Prostate gland (tissue), 2 donors: ENCODE data around the gene CD200. TPM values are rescaled to one million over a fixed set of nuclear protein-coding genes. Genes with fewer than 3 reads are reported as not detected.

Source experiments
- DNase-seq: peaks from one replicate; pipeline ENCODE4 v3.0.0-alpha.2; 2019; ENCODE audit warnings: low spot score
- H3K27ac ChIP-seq, 2 donors: fragments of 200-600 bp; sonication (generic); 2 replicates each; pipeline ENCODE4 v1.5.1; 2017 to 2019
- H3K27me3 ChIP-seq: fragments of 200-600 bp; sonication (generic); replicated peaks from 2 replicates; pipeline ENCODE4 v1.5.1; 2019; ENCODE audit not compliant: insufficient read depth
- H3K36me3 ChIP-seq, 2 donors: fragments of 200-600 bp; sonication (generic); 1 replicate in 1 of 2; 2 replicates in 1 of 2; pipeline versions ENCODE4 v1.5.1 to v1.8.1; 2017 to 2019
- H3K4me1 ChIP-seq: fragments of 200-600 bp; sonication (generic); replicated peaks from 2 replicates; pipeline ENCODE4 v1.5.1; 2019
- H3K4me3 ChIP-seq, 2 donors: fragments of 200-600 bp; sonication (generic); 2 replicates each; pipeline ENCODE4 v1.5.1; 2017 to 2019
- H3K9me3 ChIP-seq: fragments of 200-600 bp; sonication (generic); 2 replicates; pipeline ENCODE4 v1.5.1; 2017
- POLR2A ChIP-seq: fragments of 450-650 bp; IDR thresholded peaks from one replicate; pipeline ENCODE4 v1.6.1; 2016; ENCODE audit warnings: antibody characterized with exemption, mild to moderate bottlenecking
- POLR2AphosphoS5 ChIP-seq: sonication (generic); formaldehyde crosslinking; IDR thresholded peaks from one replicate; pipeline ENCODE4 v1.6.1; 2017; ENCODE audit warnings: antibody characterized with exemption
- WGBS: methylation state at CpG from one replicate; pipeline ENCODE4 v1.1.5; 2018; 5-methylcytosine and 5-hydroxymethylcytosine counted together
- intact Hi-C: fragments of 100-400 bp; cut with DNase I; formaldehyde crosslinking; loops from one replicate; pipeline ENCODE4 v1.14.2; 2022
- total RNA-seq, 2 donors: library from RNA; depleted of rRNA; stranded (reverse); fragments of >200 nt; gene quantifications; one replicate each; pipeline ENCODE4 v1.1.0, GENCODE V29; 2016
- TF ChIP-seq, protein P1 (sequence below), 4 experiments: fragments of 200-600 bp in 2 of 4; fragments of 450-650 bp in 2 of 4; sonication (generic) in 2 of 4; IDR thresholded peaks; 1 replicate in 3 of 4; 2 replicates in 1 of 4; pipeline ENCODE4 v1.5.1; 2016 to 2019; ENCODE audit warnings: antibody characterized with exemption in 4 of 4, mild to moderate bottlenecking in 2 of 4, moderate library complexity in 2 of 4

CD200 gene
- total RNA-seq, 2 donors from 2014 or later: 5.2 to 6.3 TPM

DNA sequence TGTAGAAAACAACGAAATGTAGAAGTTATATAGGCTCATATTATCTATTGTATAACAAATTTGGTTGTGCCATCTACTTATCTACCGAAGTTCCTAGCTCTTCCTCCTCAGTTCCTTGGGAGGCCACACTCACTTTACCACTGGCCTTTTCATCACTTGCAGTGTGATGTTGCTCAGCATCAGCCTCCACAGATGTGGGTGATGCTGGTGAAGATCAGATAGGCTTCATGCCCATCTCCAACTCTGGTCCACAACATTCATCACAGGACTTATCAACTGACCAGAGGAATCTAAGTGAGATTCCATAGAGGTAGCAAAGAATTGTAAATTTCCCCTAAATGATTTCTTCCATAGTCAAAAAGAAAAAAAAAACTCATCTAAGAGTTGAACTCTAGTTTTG, 8.4 kb downstream of the CD200 start:
- Histone ChIP-seq H3K9me3 (no peaks in the 10 kb centered on the region), H3K4me1 (no peaks in the 10 kb centered on the region), H3K27ac (no peak overlapping the region)

DNA sequence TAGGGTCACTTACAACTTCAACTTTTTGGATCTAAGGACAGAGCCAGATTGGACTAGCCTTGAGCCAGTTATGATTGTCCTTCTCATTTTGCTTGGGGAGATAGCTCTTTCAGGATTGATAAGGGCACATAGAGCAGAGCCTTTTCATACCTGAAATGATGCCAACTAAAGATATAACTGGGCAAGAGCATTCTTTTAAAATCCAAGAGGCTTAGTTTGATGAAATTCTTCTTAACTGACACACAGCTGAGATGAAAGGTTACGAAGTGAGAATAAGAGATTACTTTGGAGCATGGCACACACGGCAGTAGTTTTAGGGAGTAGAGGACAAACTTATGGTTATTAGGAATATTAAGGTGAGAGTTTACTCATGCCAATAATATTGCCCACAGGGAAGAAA, 12.7 kb downstream of the CD200 start:
- intact Hi-C loops: no loop called here

More for the DNA sequence above, 8.4 kb downstream of the CD200 start:
- 88% methylated on average over 2 of the region's 2 CpGs for WGBS
- H3K36me3 ChIP-seq: no peaks in the 10 kb centered on the region
- DNase-seq: no peak
- H3K4me3 ChIP-seq: no peak overlapping the region
- no peak for TF ChIP-seq POLR2AphosphoS5
- TF ChIP-seq, protein P1, sequence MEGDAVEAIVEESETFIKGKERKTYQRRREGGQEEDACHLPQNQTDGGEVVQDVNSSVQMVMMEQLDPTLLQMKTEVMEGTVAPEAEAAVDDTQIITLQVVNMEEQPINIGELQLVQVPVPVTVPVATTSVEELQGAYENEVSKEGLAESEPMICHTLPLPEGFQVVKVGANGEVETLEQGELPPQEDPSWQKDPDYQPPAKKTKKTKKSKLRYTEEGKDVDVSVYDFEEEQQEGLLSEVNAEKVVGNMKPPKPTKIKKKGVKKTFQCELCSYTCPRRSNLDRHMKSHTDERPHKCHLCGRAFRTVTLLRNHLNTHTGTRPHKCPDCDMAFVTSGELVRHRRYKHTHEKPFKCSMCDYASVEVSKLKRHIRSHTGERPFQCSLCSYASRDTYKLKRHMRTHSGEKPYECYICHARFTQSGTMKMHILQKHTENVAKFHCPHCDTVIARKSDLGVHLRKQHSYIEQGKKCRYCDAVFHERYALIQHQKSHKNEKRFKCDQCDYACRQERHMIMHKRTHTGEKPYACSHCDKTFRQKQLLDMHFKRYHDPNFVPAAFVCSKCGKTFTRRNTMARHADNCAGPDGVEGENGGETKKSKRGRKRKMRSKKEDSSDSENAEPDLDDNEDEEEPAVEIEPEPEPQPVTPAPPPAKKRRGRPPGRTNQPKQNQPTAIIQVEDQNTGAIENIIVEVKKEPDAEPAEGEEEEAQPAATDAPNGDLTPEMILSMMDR (IDR thresholded peaks at IDR 0.05): no peak
- TF ChIP-seq POLR2A: no peak
- H3K27me3 ChIP-seq: no peaks in the 10 kb centered on the region
- intact Hi-C loops: no loop called here

DNA sequence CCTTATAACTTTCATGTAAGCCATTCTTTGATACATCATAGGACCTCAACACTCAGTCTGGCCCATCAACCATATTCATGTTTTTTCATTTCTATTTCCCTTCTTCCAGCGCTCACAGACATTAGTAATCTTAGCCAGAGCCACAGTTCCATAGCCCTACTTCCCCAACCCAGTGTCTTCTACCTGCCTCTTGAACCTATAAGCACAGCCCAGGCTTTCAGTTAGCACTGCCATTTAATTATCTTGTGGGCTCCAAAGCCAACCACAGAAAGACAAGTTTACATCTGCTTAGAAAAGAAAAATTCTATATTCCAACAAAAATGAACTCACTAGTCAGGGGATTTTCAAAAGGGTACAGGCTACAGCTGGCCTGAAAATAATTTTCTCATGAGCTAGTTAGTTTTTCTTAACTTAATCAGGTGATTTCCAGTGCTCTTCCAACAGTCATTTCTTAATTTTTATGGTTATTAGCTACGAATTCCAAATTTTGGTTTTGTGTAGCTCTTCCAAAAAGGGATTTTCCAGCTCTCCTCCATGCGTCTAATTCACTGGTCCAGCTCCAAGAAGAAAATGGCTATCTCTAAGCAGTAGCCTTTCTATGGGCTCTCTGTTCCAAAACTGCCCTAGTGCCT, 13.7 kb downstream of the CD200 start:
- TF ChIP-seq, protein P1 (IDR thresholded peaks at IDR 0.05): no peak
- no peak for TF ChIP-seq POLR2A
- TF ChIP-seq POLR2AphosphoS5: no peak
- Histone ChIP-seq H3K4me1 (no peaks in the 10 kb centered on the region), H3K27ac (no peak overlapping the region), H3K27me3 (no peaks in the 10 kb centered on the region), H3K36me3 (no peaks in the 10 kb centered on the region), H3K9me3 (no peaks in the 10 kb centered on the region), H3K4me3 (no peak overlapping the region)
- intact Hi-C loops: no loop called here
- 77% methylated on average over 3 of the region's 3 CpGs for WGBS
- no peak for DNase-seq

More for the DNA sequence above, 12.7 kb downstream of the CD200 start:
- Histone ChIP-seq H3K36me3 (no peaks in the 10 kb centered on the region), H3K27ac (no peak overlapping the region), H3K4me3 (no peak overlapping the region), H3K27me3 (no peaks in the 10 kb centered on the region), H3K4me1 (no peaks in the 10 kb centered on the region), H3K9me3 (no peaks in the 10 kb centered on the region)
- DNase-seq: no peak
- TF ChIP-seq, protein P1 (IDR thresholded peaks at IDR 0.05): no peak
- 93% methylated on average over 2 of the region's 2 CpGs for WGBS

DNA sequence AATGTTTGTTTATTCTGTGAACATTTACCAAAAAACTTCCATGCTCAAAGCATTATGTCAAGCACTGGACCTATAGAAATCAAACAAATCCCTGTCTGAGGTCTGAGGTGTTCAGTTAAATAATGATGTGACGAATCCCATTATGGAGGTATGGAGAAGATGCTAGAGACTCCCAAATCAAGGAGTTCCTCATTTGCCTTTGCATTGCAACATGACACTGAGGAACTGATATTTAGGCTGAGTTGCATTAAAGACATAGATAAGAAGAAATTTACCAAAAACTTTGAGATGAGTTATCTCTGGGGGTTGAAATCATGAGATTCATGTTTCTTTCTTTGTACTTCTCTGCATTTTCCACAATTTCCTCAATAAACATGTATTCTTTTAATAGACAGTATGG, 16.0 kb downstream of the CD200 start:
- no peaks in the 10 kb centered on the region for H3K9me3 ChIP-seq
- no peaks in the 10 kb centered on the region for H3K27me3 ChIP-seq
- H3K4me1 ChIP-seq: no peaks in the 10 kb centered on the region
- no peak overlapping the region for H3K4me3 ChIP-seq
- no peak overlapping the region for H3K27ac ChIP-seq
- WGBS: 83% methylated on average over 1 of the region's 1 CpG
- H3K36me3 ChIP-seq: no peaks in the 10 kb centered on the region
- no peak for DNase-seq
- intact Hi-C loops: no loop called here
- TF ChIP-seq, protein P1 (IDR thresholded peaks at IDR 0.05): no peak
- TF ChIP-seq POLR2AphosphoS5 (no peak), POLR2A (no peak)

DNA sequence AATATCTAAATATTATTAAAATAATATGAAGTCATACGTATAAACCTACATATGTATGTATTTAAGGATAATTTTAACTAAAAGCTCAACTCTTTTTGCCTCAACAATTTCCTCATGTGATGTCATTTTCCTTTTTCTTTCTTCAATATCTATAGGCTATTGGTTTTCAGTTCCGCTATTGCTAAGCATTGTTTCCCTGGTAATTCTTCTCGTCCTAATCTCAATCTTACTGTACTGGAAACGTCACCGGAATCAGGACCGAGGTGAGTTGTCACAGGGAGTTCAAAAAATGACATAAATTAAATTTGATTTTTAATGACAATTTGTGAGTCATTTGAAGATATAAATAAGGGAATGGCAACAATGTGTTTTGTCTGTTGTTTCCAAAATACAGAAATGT, 16.6 kb downstream of the CD200 start:
- WGBS: 92% methylated on average over 6 of the region's 6 CpGs
- no peak for TF ChIP-seq POLR2AphosphoS5
- TF ChIP-seq POLR2A: no peak
- TF ChIP-seq, protein P1 (IDR thresholded peaks at IDR 0.05): no peak
- intact Hi-C loops: no loop called here
- no peak overlapping the region for H3K4me3 ChIP-seq
- H3K27me3 ChIP-seq: no peaks in the 10 kb centered on the region
- no peaks in the 10 kb centered on the region for H3K9me3 ChIP-seq
- DNase-seq: no peak
- no peaks in the 10 kb centered on the region for H3K36me3 ChIP-seq
- H3K27ac ChIP-seq: no peak overlapping the region
- no peaks in the 10 kb centered on the region for H3K4me1 ChIP-seq
